HepG2 (cell line): ENCODE results near the gene FEV. TPM values are rescaled to one million over a fixed set of nuclear protein-coding genes. Genes with fewer than 3 reads are reported as not detected.

Source experiments
- CAMTA2 ChIP-seq: sonication (generic); formaldehyde crosslinking; IDR thresholded peaks from 2 replicates; pipeline ENCODE4 v1.4.0; 2020; ENCODE audit warnings: mild to moderate bottlenecking, missing genetic modification reagents, borderline replicate concordance
- DDIT3 ChIP-seq: sonication (generic); formaldehyde crosslinking; IDR thresholded peaks from 2 replicates; pipeline ENCODE4 v1.4.0; 2020; ENCODE audit warnings: mild to moderate bottlenecking, missing genetic modification reagents
- LRRFIP1 ChIP-seq: sonication (generic); formaldehyde crosslinking; conservative IDR thresholded peaks from 2 replicates; pipeline ENCODE4 v1.4.0; 2020; ENCODE audit warnings: missing genetic modification reagents
- NAIF1 ChIP-seq: sonication (generic); formaldehyde crosslinking; IDR thresholded peaks from 2 replicates; pipeline ENCODE4 v1.5.0; 2020; ENCODE audit warnings: mild to moderate bottlenecking, missing genetic modification reagents, borderline replicate concordance
- PHF8 ChIP-seq: sonication (generic); formaldehyde crosslinking; IDR thresholded peaks from 2 replicates; pipeline ENCODE4 v1.5.0; 2020; ENCODE audit warnings: missing genetic modification reagents
- PRMT3 ChIP-seq: sonication (generic); formaldehyde crosslinking; IDR thresholded peaks from 2 replicates; pipeline ENCODE4 v1.8.1; 2022; ENCODE audit warnings: low read depth, mild to moderate bottlenecking, moderate library complexity, missing genetic modification reagents, borderline replicate concordance
- ZBTB4 ChIP-seq: sonication (generic); formaldehyde crosslinking; IDR thresholded peaks from 2 replicates; pipeline ENCODE4 v1.4.0; 2020; ENCODE audit warnings: missing genetic modification reagents, mild to moderate bottlenecking, borderline replicate concordance
- ZMAT5 ChIP-seq: sonication (generic); formaldehyde crosslinking; IDR thresholded peaks from 2 replicates; pipeline ENCODE4 v1.5.0; 2020; ENCODE audit warnings: mild to moderate bottlenecking, low read depth, missing genetic modification reagents, borderline replicate concordance
- ZNF235 ChIP-seq: sonication (generic); formaldehyde crosslinking; IDR thresholded peaks from 2 replicates; pipeline ENCODE4 v1.8.1; 2023; ENCODE audit warnings: mild to moderate bottlenecking, missing genetic modification reagents, borderline replicate concordance
- ZNF329 ChIP-seq: sonication (generic); formaldehyde crosslinking; IDR thresholded peaks from 2 replicates; pipeline ENCODE4 v1.9.0; 2021; ENCODE audit warnings: low read depth, mild to moderate bottlenecking, missing genetic modification reagents
- ZSCAN30 ChIP-seq: sonication (generic); formaldehyde crosslinking; IDR thresholded peaks from 2 replicates; pipeline ENCODE4 v1.5.0; 2020; ENCODE audit warnings: mild to moderate bottlenecking, missing genetic modification reagents
- polyA plus RNA-seq, 8 experiments: library from polyadenylated mRNA; depleted of rRNA in 3 of 8; stranded (reverse) in 7 of 8; unstranded in 1 of 8; fragments of >200 nt; fragmentation: Illumina TruSeq in 4 of 8; extraction: Trizol in 4 of 8; gene quantifications; 2 replicates each; pipeline versions ENCODE4 v1.2.1 to v1.2.3, GENCODE V29; 2011 to 2016; ENCODE audit warnings: low read depth in 4 of 8, missing spikeins in 1 of 8, mixed read lengths in 1 of 8; ENCODE audit not compliant: insufficient read depth in 1 of 8
- total RNA-seq, 5 experiments: library from RNA; depleted of rRNA; stranded (reverse); fragments of >200 nt; fragmentation: Illumina TruSeq; extraction: Trizol; gene quantifications; 2 replicates each; pipeline ENCODE4 v1.2.3, GENCODE V29; 2016; ENCODE audit warnings: low read depth in 1 of 5
- TF ChIP-seq, protein P1 (sequence below): sonication (generic); formaldehyde crosslinking; IDR thresholded peaks from 2 replicates; pipeline ENCODE4 v1.5.0; 2020; ENCODE audit warnings: missing genetic modification reagents
- TF ChIP-seq, protein P2 (sequence below): IDR thresholded peaks from 2 replicates; pipeline ENCODE4 v1.6.1; 2016; ENCODE audit warnings: low read depth, missing genetic modification reagents, missing compliant biosample characterization
- TF ChIP-seq, protein P3 (sequence below): sonication (generic); formaldehyde crosslinking; IDR thresholded peaks from 2 replicates; pipeline ENCODE4 v1.4.0; 2020; ENCODE audit warnings: missing genetic modification reagents

The FEV gene
- total and polyA plus RNA-seq, 2 of the 13 experiments (the other 11 are each of a cell fraction or from before 2014, with no cell fraction given), result not detected

DNA sequence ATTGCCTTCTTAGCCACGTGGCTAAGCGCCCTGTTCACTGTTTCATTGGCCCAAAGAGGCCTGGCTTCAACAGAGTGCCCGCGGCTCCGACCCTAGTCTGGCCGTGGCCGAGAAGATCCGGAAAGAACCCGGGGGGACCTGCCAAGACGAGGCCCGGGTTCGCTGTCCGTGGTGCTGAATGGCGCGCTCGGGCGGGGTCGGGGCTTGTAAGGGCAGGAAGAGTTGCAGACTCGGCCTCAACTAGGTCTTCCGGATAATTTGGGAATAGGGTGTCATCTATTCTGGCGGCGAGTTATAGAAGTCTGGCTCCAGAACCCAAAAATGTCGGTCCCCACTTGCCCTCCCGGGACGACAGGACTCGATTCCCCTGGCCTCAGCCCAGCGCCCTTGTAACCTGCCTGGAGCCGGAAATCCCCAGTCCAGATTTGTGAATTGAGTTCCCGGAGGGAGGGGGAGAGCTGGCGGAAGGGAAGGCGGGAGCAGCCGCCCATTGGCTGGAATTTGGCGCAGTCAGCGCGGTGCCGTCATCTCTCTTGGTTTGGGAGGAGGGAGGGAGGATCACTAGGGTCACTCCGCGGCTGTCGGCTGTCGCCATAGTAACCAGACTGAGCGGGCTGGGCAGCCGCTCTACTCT is 22.0 kb downstream of the FEV start (continued):
- TF ChIP-seq, protein P1, sequence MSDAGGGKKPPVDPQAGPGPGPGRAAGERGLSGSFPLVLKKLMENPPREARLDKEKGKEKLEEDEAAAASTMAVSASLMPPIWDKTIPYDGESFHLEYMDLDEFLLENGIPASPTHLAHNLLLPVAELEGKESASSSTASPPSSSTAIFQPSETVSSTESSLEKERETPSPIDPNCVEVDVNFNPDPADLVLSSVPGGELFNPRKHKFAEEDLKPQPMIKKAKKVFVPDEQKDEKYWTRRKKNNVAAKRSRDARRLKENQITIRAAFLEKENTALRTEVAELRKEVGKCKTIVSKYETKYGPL (CRISPR knock-in tag), result peak; percentile 92
- peak; percentile 61; the same call in 1 of the 2 replicates for TF ChIP-seq CAMTA2 (CRISPR knock-in tag)
- TF ChIP-seq LRRFIP1, result peak; percentile 93; the same call in 1 of the 2 replicates
- TF ChIP-seq, protein P2, sequence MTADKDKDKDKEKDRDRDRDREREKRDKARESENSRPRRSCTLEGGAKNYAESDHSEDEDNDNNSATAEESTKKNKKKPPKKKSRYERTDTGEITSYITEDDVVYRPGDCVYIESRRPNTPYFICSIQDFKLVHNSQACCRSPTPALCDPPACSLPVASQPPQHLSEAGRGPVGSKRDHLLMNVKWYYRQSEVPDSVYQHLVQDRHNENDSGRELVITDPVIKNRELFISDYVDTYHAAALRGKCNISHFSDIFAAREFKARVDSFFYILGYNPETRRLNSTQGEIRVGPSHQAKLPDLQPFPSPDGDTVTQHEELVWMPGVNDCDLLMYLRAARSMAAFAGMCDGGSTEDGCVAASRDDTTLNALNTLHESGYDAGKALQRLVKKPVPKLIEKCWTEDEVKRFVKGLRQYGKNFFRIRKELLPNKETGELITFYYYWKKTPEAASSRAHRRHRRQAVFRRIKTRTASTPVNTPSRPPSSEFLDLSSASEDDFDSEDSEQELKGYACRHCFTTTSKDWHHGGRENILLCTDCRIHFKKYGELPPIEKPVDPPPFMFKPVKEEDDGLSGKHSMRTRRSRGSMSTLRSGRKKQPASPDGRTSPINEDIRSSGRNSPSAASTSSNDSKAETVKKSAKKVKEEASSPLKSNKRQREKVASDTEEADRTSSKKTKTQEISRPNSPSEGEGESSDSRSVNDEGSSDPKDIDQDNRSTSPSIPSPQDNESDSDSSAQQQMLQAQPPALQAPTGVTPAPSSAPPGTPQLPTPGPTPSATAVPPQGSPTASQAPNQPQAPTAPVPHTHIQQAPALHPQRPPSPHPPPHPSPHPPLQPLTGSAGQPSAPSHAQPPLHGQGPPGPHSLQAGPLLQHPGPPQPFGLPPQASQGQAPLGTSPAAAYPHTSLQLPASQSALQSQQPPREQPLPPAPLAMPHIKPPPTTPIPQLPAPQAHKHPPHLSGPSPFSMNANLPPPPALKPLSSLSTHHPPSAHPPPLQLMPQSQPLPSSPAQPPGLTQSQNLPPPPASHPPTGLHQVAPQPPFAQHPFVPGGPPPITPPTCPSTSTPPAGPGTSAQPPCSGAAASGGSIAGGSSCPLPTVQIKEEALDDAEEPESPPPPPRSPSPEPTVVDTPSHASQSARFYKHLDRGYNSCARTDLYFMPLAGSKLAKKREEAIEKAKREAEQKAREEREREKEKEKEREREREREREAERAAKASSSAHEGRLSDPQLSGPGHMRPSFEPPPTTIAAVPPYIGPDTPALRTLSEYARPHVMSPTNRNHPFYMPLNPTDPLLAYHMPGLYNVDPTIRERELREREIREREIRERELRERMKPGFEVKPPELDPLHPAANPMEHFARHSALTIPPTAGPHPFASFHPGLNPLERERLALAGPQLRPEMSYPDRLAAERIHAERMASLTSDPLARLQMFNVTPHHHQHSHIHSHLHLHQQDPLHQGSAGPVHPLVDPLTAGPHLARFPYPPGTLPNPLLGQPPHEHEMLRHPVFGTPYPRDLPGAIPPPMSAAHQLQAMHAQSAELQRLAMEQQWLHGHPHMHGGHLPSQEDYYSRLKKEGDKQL (CRISPR knock-in tag), result no peak
- 0 out of 2 replicates have a peak, but pooled peaks have one; percentile 71 for TF ChIP-seq ZNF329 (CRISPR knock-in tag)
- TF ChIP-seq ZBTB4, result no peak
- TF ChIP-seq, protein P3, sequence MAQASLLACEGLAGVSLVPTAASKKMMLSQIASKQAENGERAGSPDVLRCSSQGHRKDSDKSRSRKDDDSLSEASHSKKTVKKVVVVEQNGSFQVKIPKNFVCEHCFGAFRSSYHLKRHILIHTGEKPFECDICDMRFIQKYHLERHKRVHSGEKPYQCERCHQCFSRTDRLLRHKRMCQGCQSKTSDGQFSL (CRISPR knock-in tag), result no peak
- no peak for TF ChIP-seq ZMAT5 (CRISPR knock-in tag)
- TF ChIP-seq ZSCAN30 (CRISPR knock-in tag), result 0 out of 2 replicates have a peak, but pooled peaks have one; percentile 53
- TF ChIP-seq PRMT3, result peak; percentile 82
- peak; percentile 38; the same call in 1 of the 2 replicates for TF ChIP-seq PHF8 (CRISPR knock-in tag)
- peak; percentile 74; the same call in 1 of the 2 replicates for TF ChIP-seq ZNF235 (CRISPR knock-in tag)
- TF ChIP-seq NAIF1 (CRISPR knock-in tag), result peak; percentile 64; the same call in 1 of the 2 replicates
- no peak for TF ChIP-seq DDIT3 (CRISPR knock-in tag)
